Omental fat pad (tissue), 4 donors: ENCODE data around the gene PKP3. TPM values are rescaled to one million over a fixed set of nuclear protein-coding genes. Genes with fewer than 3 reads are reported as not detected.
"Not testable (repeated sequence)": the region's sequence is repeated elsewhere in the genome, so short reads cannot be mapped to it uniquely, and the experiment has no call there.

Experiments
- ATAC-seq: fragments of 150-250 bp; one replicate; pipeline ENCODE4 v1.9.1; 2016; ENCODE audit warnings: mild to moderate bottlenecking, moderate library complexity; ENCODE audit not compliant: low FRiP score
- DNase-seq: peaks from one replicate; pipeline ENCODE4 v3.0.0-alpha.2; 2019; ENCODE audit warnings: low spot score
- CTCF ChIP-seq, 3 donors: fragments of 450-650 bp; IDR thresholded peaks; one replicate each; pipeline ENCODE4 v1.5.1; 2016 to 2017; ENCODE audit warnings: antibody characterized with exemption in 3 of 3, mild to moderate bottlenecking in 3 of 3, moderate library complexity in 2 of 3
- total RNA-seq, 4 donors: library from RNA; depleted of rRNA; stranded (reverse); fragments of >200 nt; gene quantifications; one replicate each; pipeline ENCODE4 v1.1.0, GENCODE V29; 2016

The PKP3 gene
- total RNA-seq, 4 donors from 2014 or later = 0.09 to 0.96 (median 0.95) TPM; not detected in 1

GRCh38 chr11:434496-434895 lies 40.5 kb downstream of the PKP3 start:
- DNase-seq = no peak
- TF ChIP-seq CTCF (IDR thresholded peaks at IDR 0.05) = no peak

GRCh38 chr11:434999-435740 lies 41.2 kb downstream of the PKP3 start:
- not testable (repeated sequence) for ATAC-seq, DNase-seq

More at GRCh38 chr11:434496-434895, 40.5 kb downstream of the PKP3 start:
- ATAC-seq = no peak

- DNase-seq (no peak), ATAC-seq (no peak)
- no peak for TF ChIP-seq CTCF (IDR thresholded peaks at IDR 0.05)
These were observed 43.3 kb downstream of the PKP3 start for GRCh38 chr11:437228-437870.

GRCh38 chr11:438101-438844 lies 44.3 kb downstream of the PKP3 start:
- ATAC-seq (no peak), DNase-seq (no peak)
- no peak for TF ChIP-seq CTCF (IDR thresholded peaks at IDR 0.05)

- DNase-seq (no peak), ATAC-seq (no peak)
- TF ChIP-seq CTCF (IDR thresholded peaks at IDR 0.05) = no peak
These were observed 45.5 kb downstream of the PKP3 start for GRCh38 chr11:439315-440064.

- ATAC-seq (no peak), DNase-seq (no peak)
- no peak for TF ChIP-seq CTCF (IDR thresholded peaks at IDR 0.05)
These were observed 46.3 kb downstream of the PKP3 start for GRCh38 chr11:440065-441042.
